HAP-1 (cell line): ENCODE data around the gene PALLD.

Source experiments
- DNase-seq, 2 experiments: peaks; one replicate each; pipeline ENCODE4 v3.0.0-alpha.2; 2016 to 2020; ENCODE audit warnings: low spot score in 2 of 2
- H3K27me3 ChIP-seq: fragments of 250-450 bp; sonication (Bioruptor Pico); 2 replicates; pipeline ENCODE4 v1.5.1; 2020; ENCODE audit warnings: low read depth, mild to moderate bottlenecking, moderate library complexity
- H3K36me3 ChIP-seq: fragments of 250-450 bp; sonication (Bioruptor Pico); replicated peaks from 2 replicates; pipeline ENCODE4 v1.5.1; 2020; ENCODE audit warnings: mild to moderate bottlenecking
- H3K4me1 ChIP-seq: fragments of 250-450 bp; sonication (Bioruptor Pico); 2 replicates; pipeline ENCODE4 v1.5.1; 2020; ENCODE audit warnings: mild to moderate bottlenecking
- H3K4me3 ChIP-seq: fragments of 250-450 bp; sonication (Bioruptor Pico); 2 replicates; pipeline ENCODE4 v1.5.1; 2020; ENCODE audit warnings: mild to moderate bottlenecking, moderate library complexity
- H3K9me3 ChIP-seq: fragments of 250-450 bp; sonication (Bioruptor Pico); 2 replicates; pipeline ENCODE4 v1.5.1; 2020; ENCODE audit warnings: mild to moderate bottlenecking, moderate library complexity
- in situ Hi-C: fragments of 300-500 bp; cut with MboI; formaldehyde crosslinking; loops from 3 replicates; pipeline ENCODE4 v1.14.3; 2020; ENCODE audit warnings: low sequenced_read_pairs, inconsistent platforms, mixed read lengths

The PALLD gene

DNA sequence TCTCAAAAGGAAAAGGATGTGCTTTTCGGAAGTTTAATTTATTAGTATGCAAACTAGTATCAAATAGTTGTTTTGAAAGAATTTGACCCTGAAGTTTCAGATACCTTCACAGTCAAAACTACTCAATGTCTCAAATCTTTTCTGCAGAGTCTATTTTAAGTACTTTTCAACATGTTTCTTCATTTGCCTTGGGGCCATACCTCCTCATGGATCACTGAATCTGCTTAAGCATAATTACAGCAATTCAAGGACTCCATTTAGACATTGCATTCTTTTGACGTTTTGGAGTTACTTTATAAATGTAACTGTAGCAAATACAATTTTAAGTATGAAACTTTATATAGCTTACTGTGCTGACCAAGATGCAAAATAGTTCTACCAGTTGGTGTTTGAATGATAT lies 25.5 kb downstream of the PALLD start:
- no peaks in the 10 kb centered on the region for H3K27me3 ChIP-seq
- no peak overlapping the region for H3K4me3 ChIP-seq
- no peaks in the 10 kb centered on the region for H3K36me3 ChIP-seq
- H3K4me1 ChIP-seq = peaks cover 19% of the 10 kb centered on the region
- in situ Hi-C loops = no loop called here
- no peaks in the 10 kb centered on the region for H3K9me3 ChIP-seq
- DNase-seq = peak; percentile 32 to 70

DNA sequence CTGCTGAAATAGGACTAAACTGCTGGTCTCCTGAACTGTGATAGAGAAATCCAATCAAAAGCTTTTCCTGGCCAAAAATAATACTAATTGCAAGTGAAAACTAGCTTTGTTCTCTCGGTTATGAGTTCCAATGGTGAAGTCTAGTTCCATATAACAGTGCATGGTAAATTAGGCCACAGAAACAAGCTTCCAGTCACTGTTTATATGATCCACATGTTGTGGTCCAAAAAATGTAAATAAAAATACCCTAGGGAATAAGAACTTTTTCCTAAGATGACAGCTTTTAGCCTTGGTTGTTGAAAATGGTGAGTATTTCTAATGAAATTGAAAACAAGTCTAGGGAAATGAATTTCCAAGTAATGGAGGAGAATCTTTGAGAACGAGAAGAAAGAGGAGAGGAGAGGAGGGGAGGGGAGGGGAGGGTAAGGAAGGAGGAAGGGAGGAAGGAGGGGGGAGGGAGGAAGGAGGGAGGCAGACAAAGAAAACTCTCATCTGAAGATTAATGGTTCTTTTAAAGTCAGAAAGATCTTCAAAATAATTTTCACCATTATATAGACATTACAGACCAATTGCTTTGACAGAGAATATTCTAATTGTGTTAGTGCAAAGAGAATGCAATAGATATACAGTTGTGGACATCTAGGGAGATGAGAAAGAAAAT lies 26.1 kb downstream of the PALLD start:
- no peak for DNase-seq
- Histone ChIP-seq H3K4me1 (peaks cover 19% of the 10 kb centered on the region), H3K9me3 (no peaks in the 10 kb centered on the region), H3K4me3 (no peak overlapping the region), H3K36me3 (no peaks in the 10 kb centered on the region), H3K27me3 (no peaks in the 10 kb centered on the region)
- in situ Hi-C loops = no loop called here

DNA sequence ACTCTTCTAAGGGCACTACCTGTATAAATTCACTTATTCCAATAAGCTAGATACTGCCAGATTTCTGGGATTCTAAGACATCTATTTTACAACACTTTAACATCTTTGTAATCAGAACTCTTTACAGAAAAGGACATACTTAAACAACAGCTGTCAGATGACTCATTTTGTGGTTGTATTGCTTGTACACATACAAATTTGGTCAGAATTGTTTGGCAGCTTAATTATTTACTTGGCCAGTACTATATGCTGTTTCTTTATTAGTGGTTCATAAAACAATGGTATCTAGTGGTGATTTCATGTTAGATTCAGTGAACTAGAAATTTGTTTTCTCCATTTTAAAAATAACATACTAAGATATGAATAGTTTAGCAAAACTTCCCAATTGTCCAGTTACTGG lies 27.2 kb downstream of the PALLD start:
- Histone ChIP-seq H3K4me1 (peaks cover 19% of the 10 kb centered on the region), H3K36me3 (no peaks in the 10 kb centered on the region), H3K9me3 (no peaks in the 10 kb centered on the region; the same call in 1 of the 2 replicates), H3K4me3 (no peak overlapping the region), H3K27me3 (no peaks in the 10 kb centered on the region)
- in situ Hi-C loops = no loop called here
- DNase-seq = no peak

DNA sequence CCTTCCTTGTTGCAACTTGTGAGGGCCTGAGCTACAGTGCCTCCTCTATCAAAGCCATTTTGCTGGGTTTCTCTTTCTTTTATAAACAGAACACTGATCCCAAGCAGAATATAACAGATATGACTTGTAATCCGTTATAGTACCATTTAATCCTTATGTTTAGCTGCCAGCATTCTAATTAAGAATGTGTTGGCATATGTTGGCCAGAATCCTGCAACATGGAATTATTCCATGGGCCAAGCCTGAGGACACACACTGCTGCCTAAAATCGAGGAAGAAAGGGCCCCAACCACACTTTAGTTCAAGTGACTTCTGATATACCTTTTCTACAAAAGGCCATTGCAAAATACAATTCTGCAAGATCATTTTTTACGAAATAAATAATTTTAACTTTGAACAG lies 28.0 kb downstream of the PALLD start:
- Histone ChIP-seq H3K4me3 (no peak overlapping the region), H3K27me3 (no peaks in the 10 kb centered on the region), H3K36me3 (no peaks in the 10 kb centered on the region), H3K4me1 (peaks cover 19% of the 10 kb centered on the region), H3K9me3 (no peaks in the 10 kb centered on the region; the same call in 1 of the 2 replicates)
- no peak for DNase-seq
- in situ Hi-C loops = no loop called here

DNA sequence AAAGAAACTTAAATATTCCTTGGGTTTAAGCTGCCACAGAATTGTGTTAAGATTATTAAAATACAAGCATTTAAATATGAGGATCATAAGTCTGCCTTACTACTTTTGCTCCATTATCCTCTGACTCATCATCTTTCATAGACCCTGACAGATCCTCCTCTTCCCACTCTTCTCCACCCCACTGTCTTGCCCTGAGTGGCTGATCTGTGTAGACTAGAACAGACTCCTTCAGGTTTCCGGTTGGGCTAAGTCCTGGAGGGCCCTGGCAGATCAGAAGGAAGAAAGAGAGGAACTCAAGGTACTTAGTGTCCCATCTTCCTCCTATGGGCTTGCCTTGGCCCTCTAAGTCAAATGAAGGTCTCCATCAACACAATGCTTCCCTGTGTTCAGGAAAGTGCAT lies 30.7 kb downstream of the PALLD start:
- Histone ChIP-seq H3K27me3 (no peaks in the 10 kb centered on the region), H3K36me3 (no peaks in the 10 kb centered on the region), H3K4me3 (no peak overlapping the region), H3K9me3 (no peaks in the 10 kb centered on the region; the same call in 1 of the 2 replicates), H3K4me1 (peaks cover 7% of the 10 kb centered on the region)
- in situ Hi-C loops = no loop called here
- DNase-seq = no peak

DNA sequence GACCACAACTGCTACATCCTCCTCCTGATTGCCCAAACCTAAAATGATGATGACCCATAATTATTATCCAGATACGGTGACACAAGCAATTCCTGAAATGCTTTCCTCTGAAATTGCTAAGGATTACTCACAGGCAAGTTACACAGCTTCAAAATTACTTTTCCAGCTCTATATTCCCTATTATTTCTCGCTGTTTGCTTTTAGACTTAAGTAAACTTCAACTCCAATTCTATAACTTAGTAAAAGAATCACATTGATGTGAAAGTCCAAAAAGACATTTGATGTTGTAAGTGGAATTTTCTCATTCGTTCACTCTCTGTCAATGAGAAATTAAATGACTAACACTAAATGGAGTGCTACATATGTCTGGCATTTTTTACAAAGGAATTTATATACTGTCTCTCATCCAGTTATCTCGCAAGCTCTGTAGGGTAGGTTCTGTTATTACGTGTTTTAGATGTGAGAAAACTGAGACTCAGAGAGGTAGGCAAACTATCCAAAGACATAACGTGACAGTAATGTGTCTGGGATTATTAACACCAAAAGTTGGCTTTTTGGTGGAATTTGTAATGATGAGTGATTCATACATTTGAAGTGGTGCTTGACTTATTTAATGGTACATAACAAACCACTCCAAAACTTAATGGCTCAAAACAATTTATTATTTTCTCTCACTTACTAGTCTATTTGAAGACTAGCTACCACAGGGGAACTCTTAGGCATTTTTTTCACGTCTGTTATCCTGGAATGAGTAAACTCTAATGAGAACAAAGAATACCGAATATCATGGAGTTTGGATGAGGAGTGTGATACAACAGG lies 31.5 kb downstream of the PALLD start:
- no peaks in the 10 kb centered on the region; the same call in 1 of the 2 replicates for H3K9me3 ChIP-seq
- H3K4me1 ChIP-seq = 0 out of 2 replicates have a peak, but pooled peaks cover under 1% of the 10 kb centered on the region
- H3K27me3 ChIP-seq = no peaks in the 10 kb centered on the region
- no peak for DNase-seq
- no peaks in the 10 kb centered on the region for H3K36me3 ChIP-seq
- H3K4me3 ChIP-seq = no peak overlapping the region
- in situ Hi-C loops = no loop called here

DNA sequence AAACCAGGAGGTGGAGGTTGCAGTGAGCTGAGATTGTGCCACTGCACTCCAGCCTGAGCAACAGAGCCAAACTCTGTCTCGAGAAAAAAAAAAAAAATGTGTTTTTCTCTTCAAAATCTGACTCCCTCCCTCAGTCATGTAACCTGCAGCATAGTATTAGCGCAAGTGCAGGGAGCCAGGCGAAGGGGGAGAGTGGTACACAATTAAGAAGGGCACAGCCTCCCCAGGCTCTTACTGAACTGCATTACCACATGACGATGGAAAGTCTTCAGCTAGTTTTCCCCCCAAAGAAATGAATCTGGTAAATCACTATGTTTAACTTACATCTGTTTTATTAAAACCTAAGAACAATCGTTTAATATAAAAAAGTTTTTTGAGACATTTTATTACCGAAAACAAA lies 32.4 kb downstream of the PALLD start:
- no peaks in the 10 kb centered on the region for H3K4me1 ChIP-seq
- no peaks in the 10 kb centered on the region for H3K27me3 ChIP-seq
- in situ Hi-C loops = no loop called here

DNA sequence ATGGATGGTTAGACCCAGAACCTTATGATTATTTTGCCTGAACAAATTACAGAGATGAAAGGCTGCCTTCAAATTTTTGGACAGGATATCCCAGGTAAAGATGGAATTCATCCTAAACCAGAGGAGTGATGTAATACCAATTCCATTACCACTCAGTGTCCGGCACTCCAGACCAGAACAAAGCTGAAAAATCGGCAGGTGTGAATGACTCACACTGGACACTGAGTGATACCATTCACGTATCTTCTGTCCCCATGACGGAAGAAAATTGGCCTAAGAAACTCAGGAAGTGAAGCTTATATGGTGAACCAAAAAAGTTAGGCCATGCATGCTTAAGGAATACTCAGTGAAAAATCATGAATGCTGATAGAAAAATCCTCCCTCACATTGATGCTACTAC lies 34.5 kb downstream of the PALLD start:
- Histone ChIP-seq H3K4me1 (no peaks in the 10 kb centered on the region), H3K4me3 (no peak overlapping the region), H3K27me3 (no peaks in the 10 kb centered on the region), H3K9me3 (no peaks in the 10 kb centered on the region; the same call in 1 of the 2 replicates), H3K36me3 (no peaks in the 10 kb centered on the region)
- in situ Hi-C loops = no loop called here
- no peak for DNase-seq

More for the DNA sequence above, 32.4 kb downstream of the PALLD start:
- DNase-seq = no peak
- H3K4me3 ChIP-seq = no peak overlapping the region
- H3K9me3 ChIP-seq = no peaks in the 10 kb centered on the region; the same call in 1 of the 2 replicates
- no peaks in the 10 kb centered on the region for H3K36me3 ChIP-seq

DNA sequence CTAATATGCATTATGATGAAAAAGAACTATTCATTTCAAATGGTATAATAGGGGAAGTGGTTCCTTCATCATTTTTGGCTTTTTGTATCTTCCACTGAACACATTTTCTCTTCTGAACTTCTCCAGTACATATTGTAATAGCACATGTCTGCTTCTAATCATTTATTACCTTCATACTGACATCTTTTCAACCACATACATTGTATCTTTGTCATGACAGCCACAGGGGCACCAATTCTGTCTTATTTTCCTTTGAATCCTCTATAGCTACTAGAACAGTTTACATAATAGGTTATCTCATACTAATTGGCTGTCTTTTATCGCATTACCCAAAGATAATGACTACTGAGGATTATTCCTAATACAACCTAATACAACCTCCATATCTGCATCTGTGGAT lies 37.7 kb downstream of the PALLD start:
- no peak for DNase-seq
- Histone ChIP-seq H3K9me3 (no peaks in the 10 kb centered on the region), H3K4me3 (no peak overlapping the region), H3K4me1 (no peaks in the 10 kb centered on the region), H3K27me3 (no peaks in the 10 kb centered on the region), H3K36me3 (no peaks in the 10 kb centered on the region)
- in situ Hi-C loops = no loop called here

DNA sequence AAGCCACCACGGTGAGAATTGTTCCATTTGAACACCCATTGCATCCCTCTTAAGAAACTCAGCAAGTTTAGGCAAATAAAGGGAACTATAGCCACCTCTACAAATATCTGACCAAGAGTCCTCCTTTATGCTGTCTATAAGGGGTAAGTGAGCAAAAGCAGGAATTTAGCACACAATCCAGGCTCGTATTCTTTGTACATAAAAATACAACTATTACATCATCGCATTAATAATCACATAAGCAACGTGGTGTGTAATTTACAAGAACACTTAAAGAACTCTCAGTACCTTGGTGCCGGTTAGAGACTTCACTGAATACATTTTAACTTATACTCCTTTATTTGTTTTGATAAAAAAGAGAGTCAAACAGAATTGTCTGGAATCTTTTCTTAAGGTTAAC lies 38.8 kb downstream of the PALLD start:
- Histone ChIP-seq H3K36me3 (no peaks in the 10 kb centered on the region), H3K9me3 (no peaks in the 10 kb centered on the region), H3K27me3 (no peaks in the 10 kb centered on the region), H3K4me3 (no peak overlapping the region), H3K4me1 (no peaks in the 10 kb centered on the region)
- in situ Hi-C loops = no loop called here
- DNase-seq = no peak

DNA sequence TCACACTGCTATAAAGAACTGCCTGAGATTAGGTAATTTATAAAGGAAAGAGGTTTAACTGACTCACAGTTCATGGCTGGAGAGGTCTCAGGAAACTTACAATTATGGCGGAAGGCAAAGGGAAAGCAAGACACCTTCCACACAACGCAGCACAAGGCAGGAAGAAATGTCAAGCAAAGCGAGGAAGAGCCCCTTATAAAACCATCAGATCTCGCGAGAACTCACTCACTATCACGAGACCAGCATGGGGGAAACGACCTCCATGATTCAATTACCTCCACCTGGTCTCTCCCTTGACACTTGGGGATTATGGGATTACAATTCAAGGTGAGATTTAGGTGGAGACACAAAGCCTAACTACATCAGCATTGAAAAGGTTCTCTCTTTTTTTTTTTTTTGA lies 39.6 kb downstream of the PALLD start:
- no peaks in the 10 kb centered on the region for H3K27me3 ChIP-seq
- no peaks in the 10 kb centered on the region for H3K36me3 ChIP-seq
- H3K4me3 ChIP-seq = no peak overlapping the region
- H3K9me3 ChIP-seq = no peaks in the 10 kb centered on the region
- in situ Hi-C loops = no loop called here
- no peaks in the 10 kb centered on the region for H3K4me1 ChIP-seq
- no peak for DNase-seq

DNA sequence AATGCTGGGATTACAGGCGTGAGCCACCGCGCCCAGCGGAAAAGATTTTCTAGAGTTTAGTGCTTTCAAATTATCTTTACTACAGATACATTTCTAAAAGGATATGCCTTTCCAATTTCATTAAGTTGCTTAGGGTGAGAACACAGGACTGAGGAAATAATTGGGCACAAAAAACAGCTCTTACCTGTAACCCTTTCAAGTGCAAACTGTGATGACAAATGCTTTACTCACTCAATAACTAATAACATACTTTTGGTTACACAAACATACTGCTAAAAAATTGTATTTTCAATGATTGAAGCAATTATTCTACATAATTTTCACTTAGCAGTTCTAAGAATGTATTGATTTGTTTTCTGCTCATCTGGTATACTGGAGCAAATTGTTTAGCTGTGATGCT lies 40.2 kb downstream of the PALLD start:
- H3K27me3 ChIP-seq = no peaks in the 10 kb centered on the region
- H3K9me3 ChIP-seq = no peaks in the 10 kb centered on the region
- no peak overlapping the region for H3K4me3 ChIP-seq
- no peaks in the 10 kb centered on the region for H3K4me1 ChIP-seq
- no peak for DNase-seq
- no peaks in the 10 kb centered on the region for H3K36me3 ChIP-seq
- in situ Hi-C loops = no loop called here

DNA sequence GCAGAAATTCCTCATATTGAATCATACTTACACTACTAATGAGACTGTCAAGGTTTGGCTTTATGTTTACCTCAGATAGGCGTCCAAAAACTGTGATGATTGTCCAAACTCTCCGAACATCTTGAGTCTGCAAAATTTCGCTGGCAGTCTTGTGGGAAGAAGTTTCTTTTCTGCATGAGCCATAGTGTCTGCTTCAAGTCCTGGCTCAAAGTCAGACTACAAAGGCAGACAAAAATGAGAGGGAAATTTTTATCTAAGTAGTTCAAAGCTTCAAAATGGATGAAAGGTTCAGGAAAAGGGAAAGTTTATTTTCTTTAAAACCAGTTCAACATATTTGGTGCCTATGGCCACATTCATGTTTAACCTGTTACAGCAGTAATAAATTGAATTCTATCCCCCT lies 40.7 kb downstream of the PALLD start:
- in situ Hi-C loops = no loop called here
- Histone ChIP-seq H3K9me3 (no peaks in the 10 kb centered on the region), H3K4me1 (no peaks in the 10 kb centered on the region)

DNA sequence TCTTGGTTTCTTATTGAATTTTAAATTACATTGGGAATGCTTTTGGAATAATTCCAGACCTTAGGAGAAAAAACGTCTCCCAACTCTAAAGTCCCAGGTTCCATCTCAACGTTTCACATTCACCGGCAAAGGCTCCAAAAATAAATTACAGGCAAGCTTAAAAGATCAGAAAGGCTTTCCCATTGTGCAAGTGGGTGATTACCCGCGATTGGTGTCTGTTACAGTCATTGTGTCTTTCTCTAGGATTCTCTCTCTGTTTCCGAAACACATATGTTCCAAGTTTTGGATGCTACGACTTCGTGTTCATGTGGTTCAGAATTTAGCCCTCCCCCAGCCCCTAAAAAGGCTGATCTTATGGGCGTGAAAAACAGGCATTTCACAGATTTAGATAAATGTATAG lies 41.8 kb downstream of the PALLD start:
- no peaks in the 10 kb centered on the region for H3K4me1 ChIP-seq
- H3K4me3 ChIP-seq = no peak overlapping the region

More for the DNA sequence above, 40.7 kb downstream of the PALLD start:
- DNase-seq = no peak
- H3K27me3 ChIP-seq = no peaks in the 10 kb centered on the region
- H3K36me3 ChIP-seq = no peaks in the 10 kb centered on the region
- H3K4me3 ChIP-seq = no peak overlapping the region

More for the DNA sequence above, 41.8 kb downstream of the PALLD start:
- Histone ChIP-seq H3K36me3 (no peaks in the 10 kb centered on the region), H3K27me3 (no peaks in the 10 kb centered on the region), H3K9me3 (no peaks in the 10 kb centered on the region)
- DNase-seq = no peak
- in situ Hi-C loops = no loop called here
